Spleen (tissue), 11 donors: ENCODE data around the gene TUBA1C. TPM values are rescaled to one million over a fixed set of nuclear protein-coding genes. Genes with fewer than 3 reads are reported as not detected.
"Not testable (repeated sequence)": the region's sequence is repeated elsewhere in the genome, so short reads cannot be mapped to it uniquely, and the experiment has no call there.

ENCODE experiments used
- DNase-seq: peaks from one replicate; pipeline ENCODE4 v3.0.0-alpha.2; 2020
- H3K27ac ChIP-seq, 8 donors: fragments of 200-600 bp; sonication (generic) in 7 of 8; 1 replicate in 4 of 8; 2 replicates in 4 of 8; pipeline versions ENCODE4 v1.5.0 to v1.8.0; 2016 to 2021; ENCODE audit warnings: inconsistent platforms in 4 of 8, mild to moderate bottlenecking in 4 of 8, moderate library complexity in 1 of 8
- H3K27me3 ChIP-seq, 7 donors: fragments of 200-600 bp; sonication (generic) in 6 of 7; replicated peaks in 1 of 7; 1 replicate in 4 of 7; 2 replicates in 3 of 7; pipeline versions ENCODE4 v1.5.0 to v1.8.0; 2016 to 2021; ENCODE audit warnings: inconsistent platforms in 3 of 7, mild to moderate bottlenecking in 1 of 7
- H3K36me3 ChIP-seq, 6 donors: fragments of 200-600 bp; sonication (generic) in 5 of 6; 1 replicate in 4 of 6; 2 replicates in 2 of 6; pipeline versions ENCODE4 v1.5.0 to v1.8.0; 2016 to 2021; ENCODE audit warnings: inconsistent platforms in 2 of 6
- H3K4me1 ChIP-seq, 6 donors: fragments of 200-600 bp; sonication (generic) in 5 of 6; 1 replicate in 3 of 6; 2 replicates in 3 of 6; pipeline versions ENCODE4 v1.5.0 to v1.8.0; 2016 to 2021; ENCODE audit warnings: inconsistent platforms in 3 of 6
- H3K4me3 ChIP-seq, 8 donors: fragments of 200-600 bp; sonication (generic) in 7 of 8; 1 replicate in 4 of 8; 2 replicates in 4 of 8; pipeline versions ENCODE4 v1.5.0 to v1.8.0; 2016 to 2021; ENCODE audit warnings: inconsistent platforms in 4 of 8, mild to moderate bottlenecking in 4 of 8, moderate library complexity in 2 of 8
- H3K9me3 ChIP-seq, 8 donors: fragments of 200-600 bp; sonication (generic) in 7 of 8; 1 replicate in 4 of 8; 2 replicates in 4 of 8; pipeline versions ENCODE4 v1.5.0 to v1.8.0; 2016 to 2021; ENCODE audit warnings: inconsistent platforms in 4 of 8
- POLR2A ChIP-seq, 3 donors: fragments of 450-650 bp; IDR thresholded peaks; one replicate each; pipeline ENCODE4 v1.5.1; 2017; ENCODE audit warnings: antibody characterized with exemption in 3 of 3, mild to moderate bottlenecking in 1 of 3
- POLR2AphosphoS5 ChIP-seq, 3 donors: sonication (generic); formaldehyde crosslinking; IDR thresholded peaks; one replicate each; pipeline ENCODE4 v1.5.1; 2017; ENCODE audit warnings: antibody characterized with exemption in 3 of 3
- WGBS, 5 donors: extraction: QIAGEN DNeasy Blood & Tissue Kit in 3 of 5; methylation state at CpG; one replicate each; pipeline versions ENCODE4 v1.1.5 to v1.1.7; 2013 to 2018; 5-methylcytosine and 5-hydroxymethylcytosine counted together
- intact Hi-C: fragments of 100-400 bp; cut with DNase I; formaldehyde crosslinking; loops from one replicate; pipeline ENCODE4 v1.15.0; 2023; ENCODE audit warnings: low total_unique reads
- polyA plus RNA-seq, 3 donors: library from polyadenylated mRNA; stranded (reverse); fragments of 200-250 nt; gene quantifications; one replicate each; pipeline ENCODE4 v1.2.1, GENCODE V29; 2013
- total RNA-seq, 7 donors: library from RNA; depleted of rRNA in 3 of 7; stranded (reverse); fragments of >200 nt in 3 of 7; fragmentation: NEBNext Ultra II Directional in 4 of 7; extraction: Animal tissue kit (Norgen Biotek cat#: 25700) in 4 of 7; gene quantifications; one replicate each; pipeline versions ENCODE4 v1.1.0 to v1.2.1, GENCODE V29; 2016 to 2021
- TF ChIP-seq, protein P1 (sequence below), 11 experiments: fragments of 200-600 bp in 7 of 11; fragments of 450-650 bp in 4 of 11; sonication (generic) in 4 of 11; IDR thresholded peaks in 8 of 11; conservative IDR thresholded peaks in 3 of 11; 1 replicate in 7 of 11; 2 replicates in 4 of 11; pipeline versions ENCODE4 v1.4.0 to v1.8.0; 2016 to 2021; ENCODE audit warnings: antibody characterized with exemption in 11 of 11, inconsistent platforms in 4 of 11, mild to moderate bottlenecking in 1 of 11
- donor health status: healthy with polysubstance abuse.
- donor health status: DM: no; HTN: no; CAD: no; lungs with moderate emphysema.
- donor health status: DM: no; HTN: no; CAD: no.
- donor health status: Bipolar disorder and iron deficiency.
- donor health status: healthy.
- donor health status: DM: no; HTN: no; CAD: no.
- donor health status: DM: yes; HTN: yes; CAD: no.

The TUBA1C gene
- total and polyA plus RNA-seq, 10 donors: 36.3 to 89.6 (median 58.8) TPM

DNA sequence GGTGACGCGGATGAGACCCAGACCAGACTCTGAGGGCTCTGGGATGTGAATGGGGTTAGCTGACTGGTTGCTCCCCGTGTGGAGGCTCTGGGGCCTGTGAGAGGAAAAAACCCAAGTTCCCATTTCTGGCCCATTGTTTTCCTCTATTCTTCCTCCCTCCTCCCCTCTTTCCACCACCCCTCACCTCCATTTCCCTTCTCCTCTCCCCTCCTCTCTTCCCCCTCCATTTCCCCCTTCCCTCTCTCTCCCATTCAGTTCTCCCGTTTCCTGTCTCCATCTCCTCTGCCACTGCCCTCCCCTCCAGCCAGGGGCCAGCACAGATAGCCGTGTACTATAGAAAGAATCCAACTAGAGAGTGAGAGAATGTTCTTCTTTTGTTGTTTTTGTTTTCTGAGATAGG is 17.4 kb downstream of the TUBA1C start:
- Histone ChIP-seq H3K4me1 (peaks cover 0 to 12% (median 0%) of the 10 kb centered on the region in 6 donors), H3K27ac (no peak overlapping the region), H3K27me3 (peaks cover 0 to 27% (median 0%) of the 10 kb centered on the region in 7 donors), H3K36me3 (no peaks in the 10 kb centered on the region), H3K9me3 (no peaks in the 10 kb centered on the region), H3K4me3 (no peak overlapping the region)
- no peak for DNase-seq
- 69 to 88% (median 72%) methylated on average over 5 of the region's 5 CpGs for WGBS, 5 donors
- intact Hi-C loops: no loop called here
- TF ChIP-seq POLR2AphosphoS5 (IDR thresholded peaks at IDR 0.05) (no peak), POLR2A (IDR thresholded peaks at IDR 0.05) (no peak)
- TF ChIP-seq, protein P1, sequence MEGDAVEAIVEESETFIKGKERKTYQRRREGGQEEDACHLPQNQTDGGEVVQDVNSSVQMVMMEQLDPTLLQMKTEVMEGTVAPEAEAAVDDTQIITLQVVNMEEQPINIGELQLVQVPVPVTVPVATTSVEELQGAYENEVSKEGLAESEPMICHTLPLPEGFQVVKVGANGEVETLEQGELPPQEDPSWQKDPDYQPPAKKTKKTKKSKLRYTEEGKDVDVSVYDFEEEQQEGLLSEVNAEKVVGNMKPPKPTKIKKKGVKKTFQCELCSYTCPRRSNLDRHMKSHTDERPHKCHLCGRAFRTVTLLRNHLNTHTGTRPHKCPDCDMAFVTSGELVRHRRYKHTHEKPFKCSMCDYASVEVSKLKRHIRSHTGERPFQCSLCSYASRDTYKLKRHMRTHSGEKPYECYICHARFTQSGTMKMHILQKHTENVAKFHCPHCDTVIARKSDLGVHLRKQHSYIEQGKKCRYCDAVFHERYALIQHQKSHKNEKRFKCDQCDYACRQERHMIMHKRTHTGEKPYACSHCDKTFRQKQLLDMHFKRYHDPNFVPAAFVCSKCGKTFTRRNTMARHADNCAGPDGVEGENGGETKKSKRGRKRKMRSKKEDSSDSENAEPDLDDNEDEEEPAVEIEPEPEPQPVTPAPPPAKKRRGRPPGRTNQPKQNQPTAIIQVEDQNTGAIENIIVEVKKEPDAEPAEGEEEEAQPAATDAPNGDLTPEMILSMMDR (IDR thresholded peaks at IDR 0.05 in 8 of 11, conservative IDR thresholded peaks at IDR 0.05 in 3 of 11): no peak

DNA sequence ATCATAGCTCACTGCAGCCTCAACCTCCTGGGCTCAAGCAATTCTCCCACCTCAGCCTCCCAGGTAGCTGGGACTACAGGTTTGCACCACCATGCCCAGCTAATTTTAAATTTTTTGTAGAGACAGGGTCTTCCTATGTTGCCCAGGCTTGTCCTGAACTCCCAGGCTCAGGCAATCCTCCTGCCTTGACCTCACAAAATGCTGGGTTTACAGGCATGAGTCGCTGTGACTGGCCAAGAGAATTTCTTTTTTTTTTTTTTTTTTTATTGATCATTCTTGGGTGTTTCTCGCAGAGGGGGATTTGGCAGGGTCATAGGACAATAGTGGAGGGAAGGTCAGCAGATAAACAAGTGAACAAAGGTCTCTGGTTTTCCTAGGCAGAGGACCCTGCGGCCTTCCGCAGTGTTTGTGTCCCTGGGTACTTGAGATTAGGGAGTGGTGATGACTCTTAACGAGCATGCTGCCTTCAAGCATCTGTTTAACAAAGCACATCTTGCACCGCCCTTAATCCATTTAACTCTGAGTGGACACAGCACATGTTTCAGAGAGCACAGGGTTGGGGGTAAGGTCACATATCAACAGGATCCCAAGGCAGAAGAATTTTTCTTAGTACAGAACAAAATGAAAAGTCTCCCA is 18.0 kb downstream of the TUBA1C start:
- H3K4me1 ChIP-seq: peaks cover 0 to 12% (median 0%) of the 10 kb centered on the region in 6 donors
- peaks cover 0 to 33% (median 2%) of the 10 kb centered on the region in 7 donors for H3K27me3 ChIP-seq
- 69 to 94% (median 87%) methylated on average over 1 to 3 of the region's 6 CpGs for WGBS, 5 donors
- H3K27ac ChIP-seq, H3K4me3 ChIP-seq, H3K36me3 ChIP-seq, DNase-seq, H3K9me3 ChIP-seq, intact Hi-C loops: not testable (repeated sequence)

DNA sequence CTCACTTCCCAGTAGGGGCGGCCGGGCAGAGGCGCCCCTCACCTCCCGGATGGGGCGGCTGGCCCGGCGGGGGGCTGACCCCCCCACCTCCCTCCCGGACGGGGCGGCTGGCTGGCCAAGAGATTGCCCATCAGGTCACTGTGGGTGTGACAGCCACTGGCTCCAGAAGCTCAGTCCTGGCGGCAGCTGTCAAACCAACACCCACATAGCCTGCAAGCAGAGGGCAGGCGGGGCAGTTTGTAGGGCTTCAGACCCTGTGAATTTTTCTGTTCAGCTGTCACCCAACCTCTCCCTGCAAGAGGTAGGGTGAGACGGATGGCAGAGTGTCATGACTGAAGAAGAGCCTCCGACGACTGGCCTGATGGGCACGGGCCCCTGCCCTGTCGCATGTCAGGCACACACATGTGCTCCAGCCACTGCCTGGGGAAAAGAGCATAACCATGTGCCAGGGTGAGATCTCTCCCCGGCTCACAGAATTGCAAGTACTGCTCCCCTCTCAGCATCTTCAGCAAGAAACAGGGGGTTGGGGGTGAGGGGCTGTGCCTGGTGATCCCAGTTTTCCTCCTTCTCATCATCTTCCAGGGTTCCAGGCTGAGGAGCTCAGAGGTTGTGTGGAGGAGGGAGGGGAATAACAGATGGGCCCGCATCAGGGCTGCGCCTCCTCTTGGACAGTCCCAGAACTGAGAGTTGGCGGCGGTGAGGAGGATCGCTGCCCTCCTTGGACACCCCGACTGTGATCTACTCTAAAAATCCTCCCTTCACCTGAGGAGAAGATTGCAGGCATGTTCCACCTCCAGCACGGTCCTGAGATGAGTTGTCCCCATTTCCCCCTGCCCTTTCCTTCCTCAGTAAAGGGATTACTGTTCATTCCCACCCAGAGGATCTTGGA is 18.9 kb downstream of the TUBA1C start:
- no peak for TF ChIP-seq POLR2A (IDR thresholded peaks at IDR 0.05)
- TF ChIP-seq POLR2AphosphoS5 (IDR thresholded peaks at IDR 0.05): no peak
- no peak overlapping the region for H3K27ac ChIP-seq
- no peaks in the 10 kb centered on the region for H3K36me3 ChIP-seq
- DNase-seq: no peak
- H3K4me3 ChIP-seq: no peak overlapping the region
- intact Hi-C loops: no loop called here
- H3K9me3 ChIP-seq: no peaks in the 10 kb centered on the region
- H3K4me1 ChIP-seq: peaks cover 0 to 17% (median 0%) of the 10 kb centered on the region in 6 donors
- WGBS, 5 donors: 79 to 92% (median 88%) methylated on average over 9 to 25 of the region's 25 CpGs
- H3K27me3 ChIP-seq: peaks cover 0 to 42% (median 5%) of the 10 kb centered on the region in 7 donors

DNA sequence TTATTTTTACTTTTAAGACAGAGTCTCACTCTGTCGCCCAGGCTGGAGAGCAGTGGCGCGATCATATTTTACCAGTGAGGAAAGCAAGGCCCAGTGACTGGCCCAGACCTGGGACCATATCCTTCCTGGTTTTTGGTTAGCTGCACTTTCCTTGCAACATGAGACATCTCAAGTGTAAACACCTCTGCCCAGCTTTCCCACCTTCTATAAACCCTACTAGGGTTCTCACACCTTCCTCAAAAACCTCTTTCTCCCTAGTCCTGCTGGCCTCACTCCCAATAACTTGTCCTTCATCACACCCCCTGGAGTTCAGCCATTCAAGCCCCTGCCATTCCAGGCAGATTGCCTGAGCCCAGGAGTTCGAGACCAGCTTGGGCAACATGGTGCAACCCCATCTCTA is 19.8 kb downstream of the TUBA1C start:
- 72 to 90% (median 79%) methylated on average over 4 of the region's 4 CpGs for WGBS, 5 donors
- no peak overlapping the region for H3K4me3 ChIP-seq
- intact Hi-C loops: loop anchor here (5.0 kb wide), 2 partner anchors 58 to 233 kb away; no protein-coding TSS in a partner anchor
- TF ChIP-seq POLR2A (IDR thresholded peaks at IDR 0.05): no peak
- no peak for TF ChIP-seq POLR2AphosphoS5 (IDR thresholded peaks at IDR 0.05)
- TF ChIP-seq, protein P1 (IDR thresholded peaks at IDR 0.05 in 8 of 11, conservative IDR thresholded peaks at IDR 0.05 in 3 of 11): no peak
- H3K9me3 ChIP-seq: no peaks in the 10 kb centered on the region
- no peak overlapping the region for H3K27ac ChIP-seq
- H3K36me3 ChIP-seq: no peaks in the 10 kb centered on the region
- peak; percentile 19 for DNase-seq
- H3K4me1 ChIP-seq: peaks cover 0 to 16% (median 0%) of the 10 kb centered on the region in 6 donors
- H3K27me3 ChIP-seq: peaks cover 0 to 51% (median 5%) of the 10 kb centered on the region in 7 donors

DNA sequence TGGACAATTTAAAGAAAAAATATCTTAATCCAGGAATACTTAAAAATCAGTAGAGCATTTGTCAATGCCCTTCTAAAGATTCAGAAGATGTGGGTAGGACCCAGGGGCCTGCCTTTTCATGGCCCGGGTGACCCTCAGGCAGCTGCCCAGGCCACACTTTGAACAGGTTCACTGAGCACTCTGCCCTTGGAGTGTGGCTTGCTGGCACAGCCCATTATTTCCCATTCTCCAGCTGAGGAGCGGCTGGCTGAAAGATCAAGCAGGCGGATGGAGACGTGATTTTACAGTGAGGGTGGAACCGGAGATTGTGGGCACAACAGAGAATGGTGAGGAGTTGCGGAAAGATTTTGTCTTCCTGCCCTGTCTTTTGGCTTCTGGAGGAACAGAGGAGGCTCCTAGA is 23.0 kb downstream of the TUBA1C start:
- intact Hi-C loops: loop anchor here (5.0 kb wide), 2 partner anchors 54 to 229 kb away; no protein-coding TSS in a partner anchor
- Histone ChIP-seq H3K27me3 (peaks cover 0 to 67% (median 5%) of the 10 kb centered on the region in 7 donors), H3K27ac (no peak overlapping the region), H3K4me3 (no peak overlapping the region), H3K9me3 (no peaks in the 10 kb centered on the region), H3K4me1 (peaks cover 0 to 7% (median 1%) of the 10 kb centered on the region in 6 donors), H3K36me3 (no peaks in the 10 kb centered on the region)
- 47 to 57% (median 54%) methylated on average over 6 of the region's 6 CpGs for WGBS, 5 donors
- TF ChIP-seq POLR2AphosphoS5 (IDR thresholded peaks at IDR 0.05) (no peak), POLR2A (IDR thresholded peaks at IDR 0.05) (no peak)
- TF ChIP-seq, protein P1 (IDR thresholded peaks at IDR 0.05 in 8 of 11, conservative IDR thresholded peaks at IDR 0.05 in 3 of 11): no peak
- peak; percentile 30 for DNase-seq
